DND-41 (cell line): ENCODE measurements around the gene ZNF609.

ENCODE experiments used
- ATAC-seq: fragments of 200-7000 bp; cut with Tn5 transposase; 3 replicates; pipeline ENCODE4 v1.9.1; 2021; ENCODE audit warnings: low read depth; ENCODE audit not compliant: insufficient read depth
- DNase-seq: peaks from one replicate; pipeline ENCODE4 v3.0.0-alpha.2; 2020
- H2AFZ ChIP-seq: 2 replicates; pipeline ENCODE4 v1.6.0; 2012; ENCODE audit warnings: low read depth, low read length
- H3K27ac ChIP-seq: 2 replicates; pipeline ENCODE4 v1.5.1; 2012; ENCODE audit warnings: low read length, inconsistent platforms
- H3K27me3 ChIP-seq: fragments of 200-600 bp; sonication (generic); 2 replicates; pipeline ENCODE4 v1.6.0; 2012; ENCODE audit warnings: low read length, mild to moderate bottlenecking, inconsistent platforms; ENCODE audit not compliant: insufficient read depth, poor library complexity
- H3K36me3 ChIP-seq: 2 replicates; pipeline ENCODE4 v1.5.1; 2012; ENCODE audit warnings: low read length, inconsistent platforms; ENCODE audit not compliant: insufficient read depth
- H3K4me1 ChIP-seq: 2 replicates; pipeline ENCODE4 v1.5.1; 2012; ENCODE audit warnings: mild to moderate bottlenecking, low read length; ENCODE audit not compliant: insufficient read depth
- H3K4me2 ChIP-seq: 2 replicates; pipeline ENCODE4 v1.6.0; 2012; ENCODE audit warnings: mild to moderate bottlenecking, moderate library complexity, low read length, inconsistent platforms; ENCODE audit not compliant: insufficient read depth
- H3K4me3 ChIP-seq, 2 experiments: fragments of 200-600 bp in 1 of 2; shearing (Covaris generic) in 1 of 2; 2 replicates each; pipeline ENCODE4 v1.5.1; 2012 to 2016; ENCODE audit warnings: inconsistent platforms in 2 of 2, low read length in 2 of 2, mild to moderate bottlenecking in 2 of 2, low read depth in 1 of 2, moderate library complexity in 1 of 2
- H3K79me2 ChIP-seq: 2 replicates; pipeline ENCODE4 v1.6.0; 2012; ENCODE audit warnings: low read length, inconsistent platforms; ENCODE audit not compliant: insufficient read depth
- H3K9ac ChIP-seq: 2 replicates; pipeline ENCODE4 v1.6.0; 2012; ENCODE audit warnings: low read depth, mild to moderate bottlenecking, inconsistent platforms, low read length, moderate library complexity
- H3K9me3 ChIP-seq: 2 replicates; pipeline ENCODE4 v1.5.1; 2012; ENCODE audit warnings: low read length, moderate library complexity, mild to moderate bottlenecking, inconsistent platforms; ENCODE audit not compliant: insufficient read depth, severe bottlenecking
- H4K20me1 ChIP-seq: 2 replicates; pipeline ENCODE4 v1.6.0; 2012; ENCODE audit warnings: low read length; ENCODE audit not compliant: insufficient read depth
- EZH2 ChIP-seq: IDR thresholded peaks from 3 replicates; pipeline ENCODE4 v1.6.1; 2012; ENCODE audit warnings: borderline replicate concordance, low read depth, mild to moderate bottlenecking, moderate library complexity, low read length, inconsistent platforms; ENCODE audit not compliant: severe bottlenecking
- TF ChIP-seq, protein P1 (sequence below): IDR thresholded peaks from 2 replicates; pipeline ENCODE4 v1.5.1; 2012; ENCODE audit warnings: borderline replicate concordance, low read length, moderate library complexity, mild to moderate bottlenecking; ENCODE audit not compliant: poor library complexity, severe bottlenecking; ENCODE audit errors: extremely low read depth

ZNF609 gene

DNA sequence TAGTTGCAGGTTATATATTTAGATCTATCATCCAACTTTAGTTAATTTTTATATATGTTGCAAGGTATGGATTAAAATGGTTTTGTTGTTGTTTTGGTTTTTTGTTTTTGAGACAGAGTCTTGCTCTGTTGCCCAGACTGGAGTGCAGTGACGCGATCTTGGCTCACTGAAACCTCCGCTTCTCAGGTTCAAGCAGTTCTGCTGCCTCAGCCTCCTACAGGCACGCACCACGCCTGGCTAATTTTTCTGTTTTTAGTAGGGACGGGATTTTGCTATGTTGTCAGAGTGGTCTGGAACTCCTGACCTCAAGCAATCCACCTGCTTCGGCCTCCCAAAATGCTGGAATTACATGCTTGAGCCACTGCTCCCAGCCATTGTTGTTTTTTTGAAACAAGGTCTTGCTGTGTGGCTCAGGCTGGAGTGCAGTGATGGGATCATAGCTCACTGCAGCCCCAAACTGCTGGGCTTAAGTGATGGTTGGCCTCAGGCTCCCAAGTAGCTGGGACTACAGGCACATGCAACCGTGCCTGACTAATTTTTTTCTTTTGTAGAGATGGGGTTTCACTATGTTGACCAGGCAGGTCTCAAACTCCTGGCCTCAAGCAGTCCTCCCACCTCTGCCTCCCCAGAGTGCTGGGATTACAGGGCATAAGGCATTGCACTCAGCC lies 92.0 kb downstream of the ZNF609 start:
- DNase-seq (no peak), ATAC-seq (no peak)
- Histone ChIP-seq H3K9me3 (no peaks in the 10 kb centered on the region), H3K4me1 (no peaks in the 10 kb centered on the region), H4K20me1 (peaks cover 14% of the 10 kb centered on the region), H3K4me2 (no peak overlapping the region), H3K27ac (no peak overlapping the region; the same call in 1 of the 2 replicates), H3K27me3 (no peaks in the 10 kb centered on the region), H3K4me3 (no peak overlapping the region), H2AFZ (no peak overlapping the region), H3K36me3 (no peaks in the 10 kb centered on the region), H3K79me2 (peaks cover 82% of the 10 kb centered on the region), H3K9ac (no peak overlapping the region)
- TF ChIP-seq, protein P1, sequence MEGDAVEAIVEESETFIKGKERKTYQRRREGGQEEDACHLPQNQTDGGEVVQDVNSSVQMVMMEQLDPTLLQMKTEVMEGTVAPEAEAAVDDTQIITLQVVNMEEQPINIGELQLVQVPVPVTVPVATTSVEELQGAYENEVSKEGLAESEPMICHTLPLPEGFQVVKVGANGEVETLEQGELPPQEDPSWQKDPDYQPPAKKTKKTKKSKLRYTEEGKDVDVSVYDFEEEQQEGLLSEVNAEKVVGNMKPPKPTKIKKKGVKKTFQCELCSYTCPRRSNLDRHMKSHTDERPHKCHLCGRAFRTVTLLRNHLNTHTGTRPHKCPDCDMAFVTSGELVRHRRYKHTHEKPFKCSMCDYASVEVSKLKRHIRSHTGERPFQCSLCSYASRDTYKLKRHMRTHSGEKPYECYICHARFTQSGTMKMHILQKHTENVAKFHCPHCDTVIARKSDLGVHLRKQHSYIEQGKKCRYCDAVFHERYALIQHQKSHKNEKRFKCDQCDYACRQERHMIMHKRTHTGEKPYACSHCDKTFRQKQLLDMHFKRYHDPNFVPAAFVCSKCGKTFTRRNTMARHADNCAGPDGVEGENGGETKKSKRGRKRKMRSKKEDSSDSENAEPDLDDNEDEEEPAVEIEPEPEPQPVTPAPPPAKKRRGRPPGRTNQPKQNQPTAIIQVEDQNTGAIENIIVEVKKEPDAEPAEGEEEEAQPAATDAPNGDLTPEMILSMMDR = no peak
- no peak for TF ChIP-seq EZH2

DNA sequence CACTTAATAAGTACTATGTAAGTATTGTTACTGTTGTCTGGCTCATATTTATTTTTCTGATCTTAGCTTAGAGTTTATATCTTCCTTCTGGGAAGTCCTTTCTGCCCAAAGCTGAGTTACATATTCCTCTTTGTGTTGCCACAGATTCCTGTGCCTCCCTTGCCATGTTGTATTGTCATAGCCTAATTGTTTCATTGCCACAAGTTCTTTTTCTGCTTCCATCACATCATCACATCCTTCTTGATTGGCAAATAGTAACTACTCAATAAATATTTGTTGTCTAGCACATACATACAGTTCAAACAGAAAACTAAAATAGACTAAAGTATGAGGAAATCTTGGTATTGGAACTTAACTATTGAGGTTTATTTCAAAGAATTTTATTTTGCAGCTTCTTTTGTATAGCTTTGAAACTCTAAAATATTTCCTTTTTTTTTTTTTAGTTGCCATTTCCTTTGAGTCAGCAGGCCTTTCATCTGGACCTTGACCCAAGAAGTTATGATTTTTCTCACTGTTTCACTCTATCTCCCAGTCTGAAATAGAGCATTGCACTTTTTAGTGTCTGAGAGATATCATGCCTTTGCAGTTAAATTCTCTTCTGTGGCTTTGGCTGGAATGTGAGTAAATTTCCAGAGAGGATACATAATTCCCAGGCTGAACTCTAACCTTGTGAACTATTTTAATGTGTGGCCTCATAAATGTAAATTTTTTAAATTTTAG lies 98.2 kb downstream of the ZNF609 start:
- peaks cover 84% of the 10 kb centered on the region for H3K79me2 ChIP-seq
- H3K36me3 ChIP-seq = no peaks in the 10 kb centered on the region
- H3K9me3 ChIP-seq = no peaks in the 10 kb centered on the region
- H3K27ac ChIP-seq = no peak overlapping the region
- TF ChIP-seq EZH2 = no peak
- TF ChIP-seq, protein P1 = no peak
- H3K27me3 ChIP-seq = no peaks in the 10 kb centered on the region
- ATAC-seq (no peak), DNase-seq (no peak)
- no peak overlapping the region for H3K9ac ChIP-seq
- no peak overlapping the region for H3K4me3 ChIP-seq
- H3K4me1 ChIP-seq = no peaks in the 10 kb centered on the region
- peaks cover 3% of the 10 kb centered on the region; the same call in 1 of the 2 replicates for H4K20me1 ChIP-seq
- H3K4me2 ChIP-seq = no peak overlapping the region
- no peak overlapping the region for H2AFZ ChIP-seq

DNA sequence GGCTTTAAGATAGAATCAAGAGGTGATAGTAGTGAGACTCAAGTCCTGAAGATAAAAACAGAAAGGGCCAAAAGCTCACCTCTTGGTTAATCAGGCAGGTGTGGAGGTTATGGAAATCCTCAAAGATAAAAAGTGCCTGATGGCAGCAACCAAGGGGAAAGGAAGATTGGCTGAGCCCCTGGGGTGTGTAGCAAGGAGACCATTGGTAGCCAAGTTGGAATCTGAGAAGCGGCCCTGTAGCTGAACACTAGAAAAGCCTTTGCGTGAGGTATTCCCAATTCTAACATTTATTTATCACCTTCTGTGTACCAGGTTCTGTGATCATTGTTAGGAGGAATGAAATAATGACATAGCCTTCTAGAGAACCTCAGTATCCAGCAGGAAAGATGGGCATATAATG lies 98.9 kb downstream of the ZNF609 start:
- H3K4me3 ChIP-seq = no peak overlapping the region
- H3K4me2 ChIP-seq = no peak overlapping the region
- H3K79me2 ChIP-seq = peaks cover 81% of the 10 kb centered on the region
- DNase-seq (no peak), ATAC-seq (no peak)
- peaks cover 4% of the 10 kb centered on the region; the same call in 1 of the 2 replicates for H3K4me1 ChIP-seq
- H3K36me3 ChIP-seq = peaks cover 2% of the 10 kb centered on the region; the same call in 1 of the 2 replicates
- TF ChIP-seq, protein P1 = no peak
- no peak for TF ChIP-seq EZH2
- H3K27ac ChIP-seq = no peak overlapping the region
- peaks cover 2% of the 10 kb centered on the region; the same call in 1 of the 2 replicates for H4K20me1 ChIP-seq
- no peaks in the 10 kb centered on the region for H3K27me3 ChIP-seq
- H3K9me3 ChIP-seq = no peaks in the 10 kb centered on the region
- no peak overlapping the region for H2AFZ ChIP-seq
- no peak overlapping the region for H3K9ac ChIP-seq
